A673 (cell line): Measurements from ENCODE around the gene IMMP2L. TPM values are rescaled to one million over a fixed set of nuclear protein-coding genes. Genes with fewer than 3 reads are reported as not detected.

Experiments
- BruUV-seq: library from RNA; stranded (reverse); fragments of 400-500 nt; replicated peaks from 2 replicates; lab custom pipeline; 2021; lab: Mats Ljungman, UMichigan
- CTCF ChIA-PET: fragments of 300-600 bp; sonication (Branson Sonifier 250); formaldehyde crosslinking; loops from one replicate; lab custom pipeline; 2022; ENCODE audit warnings: antibody characterized with exemption; lab: Charles Lee
- POLR2A ChIA-PET: fragments of 300-600 bp; sonication (Branson Sonifier 250); formaldehyde crosslinking; loops from one replicate; lab custom pipeline; 2022; ENCODE audit warnings: antibody characterized with exemption; ENCODE audit not compliant: low non-redundant PET; lab: Charles Lee
- DNase-seq: peaks from one replicate; pipeline ENCODE4 v3.0.0-alpha.2; 2015; ENCODE audit warnings: low spot score
- H3K27ac ChIP-seq: fragments of 200-600 bp; sonication (generic); 2 replicates; pipeline ENCODE4 v1.5.1; 2016; ENCODE audit warnings: mixed run types, low read depth, mild to moderate bottlenecking, mixed read lengths, antibody characterized with exemption, low read length; ENCODE audit not compliant: poor library complexity, severe bottlenecking
- H3K27me3 ChIP-seq: fragments of 200-600 bp; sonication (generic); replicated peaks from 2 replicates; pipeline ENCODE4 v1.6.1; 2017; ENCODE audit warnings: mixed run types, low read depth, mild to moderate bottlenecking, mixed read lengths, antibody characterized with exemption, low read length; ENCODE audit not compliant: insufficient read depth, poor library complexity
- H3K36me3 ChIP-seq: fragments of 200-600 bp; sonication (generic); 2 replicates; pipeline ENCODE4 v1.6.1; 2016; ENCODE audit warnings: mixed run types, mild to moderate bottlenecking, mixed read lengths, antibody characterized with exemption, low read length; ENCODE audit not compliant: insufficient read depth, poor library complexity, severe bottlenecking
- H3K4me1 ChIP-seq: fragments of 200-600 bp; sonication (generic); 2 replicates; pipeline ENCODE4 v1.6.1; 2017; ENCODE audit warnings: mixed run types, mild to moderate bottlenecking, mixed read lengths, antibody characterized with exemption, low read length; ENCODE audit not compliant: insufficient read depth, poor library complexity, severe bottlenecking
- H3K4me3 ChIP-seq: fragments of 200-600 bp; sonication (generic); 2 replicates; pipeline ENCODE4 v1.5.1; 2016; ENCODE audit warnings: low read depth, mixed run types, mild to moderate bottlenecking, mixed read lengths, low read length; ENCODE audit not compliant: poor library complexity, severe bottlenecking
- H3K9me3 ChIP-seq: fragments of 200-600 bp; sonication (generic); 2 replicates; pipeline ENCODE4 v1.6.1; 2016; ENCODE audit warnings: mixed run types, low read depth, mild to moderate bottlenecking, mixed read lengths, antibody characterized with exemption, low read length; ENCODE audit not compliant: poor library complexity, severe bottlenecking
- EZH2 ChIP-seq: fragments of 200-600 bp; sonication (generic); IDR thresholded peaks from 2 replicates; pipeline ENCODE4 v1.6.1; 2017; ENCODE audit warnings: borderline replicate concordance, low read depth, mild to moderate bottlenecking, mixed read lengths, antibody characterized with exemption, low read length; ENCODE audit not compliant: poor library complexity, severe bottlenecking
- intact Hi-C: fragments of 100-400 bp; cut with micrococcal nuclease; formaldehyde crosslinking; loops from one replicate; pipeline ENCODE4 v1.10.0; 2022; ENCODE audit not compliant: unreplicated experiment
- total RNA-seq: library from RNA; stranded (reverse); gene quantifications from 2 replicates; pipeline ENCODE4 v1.2.3, GENCODE V29; 2021
- TF ChIP-seq, protein P1 (sequence below): fragments of 300-800, 200-600 bp; sonication (generic); conservative IDR thresholded peaks from 2 replicates; pipeline ENCODE4 v1.5.1; 2017; ENCODE audit warnings: low read depth, mild to moderate bottlenecking, antibody characterized with exemption, low read length, moderate library complexity, mixed read lengths

The IMMP2L gene
- total RNA-seq, 1 experiment from 2014 or later: 10.0 TPM

DNA sequence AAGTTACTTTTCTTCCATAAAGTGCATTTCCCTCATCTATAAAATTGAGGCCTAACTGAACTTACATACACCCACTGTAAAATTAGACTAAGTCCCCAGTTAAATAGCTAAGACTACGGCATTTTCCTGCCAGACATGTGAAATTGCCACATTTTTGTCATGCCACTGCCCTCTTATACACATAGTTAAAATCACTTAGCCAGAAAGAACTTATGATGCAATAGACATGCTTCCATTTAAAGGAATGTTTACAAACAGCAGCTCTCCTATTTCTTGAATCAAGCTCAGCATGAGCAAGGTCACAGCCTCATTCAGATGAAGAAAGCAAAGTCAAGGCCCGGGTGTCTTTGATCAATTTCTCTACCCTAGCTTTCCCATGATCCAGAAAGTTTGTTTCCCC, 295.7 kb downstream of the IMMP2L start:
- Histone ChIP-seq H3K36me3 (no peaks in the 10 kb centered on the region), H3K27ac (no peak overlapping the region), H3K4me3 (no peak overlapping the region), H3K27me3 (no peaks in the 10 kb centered on the region), H3K4me1 (no peaks in the 10 kb centered on the region), H3K9me3 (no peaks in the 10 kb centered on the region)
- ChIA-PET CTCF (no interaction called here), POLR2A (no interaction called here)
- BruUV-seq: no TSS peak
- DNase-seq: peak; percentile 44
- intact Hi-C loops: no loop called here
- no peak for TF ChIP-seq EZH2
- TF ChIP-seq, protein P1, sequence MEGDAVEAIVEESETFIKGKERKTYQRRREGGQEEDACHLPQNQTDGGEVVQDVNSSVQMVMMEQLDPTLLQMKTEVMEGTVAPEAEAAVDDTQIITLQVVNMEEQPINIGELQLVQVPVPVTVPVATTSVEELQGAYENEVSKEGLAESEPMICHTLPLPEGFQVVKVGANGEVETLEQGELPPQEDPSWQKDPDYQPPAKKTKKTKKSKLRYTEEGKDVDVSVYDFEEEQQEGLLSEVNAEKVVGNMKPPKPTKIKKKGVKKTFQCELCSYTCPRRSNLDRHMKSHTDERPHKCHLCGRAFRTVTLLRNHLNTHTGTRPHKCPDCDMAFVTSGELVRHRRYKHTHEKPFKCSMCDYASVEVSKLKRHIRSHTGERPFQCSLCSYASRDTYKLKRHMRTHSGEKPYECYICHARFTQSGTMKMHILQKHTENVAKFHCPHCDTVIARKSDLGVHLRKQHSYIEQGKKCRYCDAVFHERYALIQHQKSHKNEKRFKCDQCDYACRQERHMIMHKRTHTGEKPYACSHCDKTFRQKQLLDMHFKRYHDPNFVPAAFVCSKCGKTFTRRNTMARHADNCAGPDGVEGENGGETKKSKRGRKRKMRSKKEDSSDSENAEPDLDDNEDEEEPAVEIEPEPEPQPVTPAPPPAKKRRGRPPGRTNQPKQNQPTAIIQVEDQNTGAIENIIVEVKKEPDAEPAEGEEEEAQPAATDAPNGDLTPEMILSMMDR: no peak

DNA sequence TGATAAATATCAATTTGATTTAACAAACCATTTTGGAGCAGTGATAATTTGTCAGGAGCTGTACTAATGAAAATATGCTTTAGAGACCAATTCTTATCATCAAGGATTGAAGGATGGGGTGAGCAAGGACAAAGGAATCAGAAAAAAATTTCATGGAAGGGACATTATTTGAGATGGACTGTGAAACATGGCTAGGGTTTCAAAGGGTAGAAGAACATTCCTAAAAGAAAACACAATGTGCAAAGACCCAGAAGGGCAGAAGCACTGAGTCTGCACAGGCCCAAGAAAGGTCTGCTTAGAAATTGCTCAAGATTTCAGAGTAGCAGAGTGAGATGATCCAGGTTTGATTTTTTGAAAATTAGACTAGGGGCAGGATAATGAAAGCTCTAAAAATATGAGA, 296.9 kb downstream of the IMMP2L start:
- no peak for TF ChIP-seq EZH2
- CTCF ChIA-PET: no interaction called here

DNA sequence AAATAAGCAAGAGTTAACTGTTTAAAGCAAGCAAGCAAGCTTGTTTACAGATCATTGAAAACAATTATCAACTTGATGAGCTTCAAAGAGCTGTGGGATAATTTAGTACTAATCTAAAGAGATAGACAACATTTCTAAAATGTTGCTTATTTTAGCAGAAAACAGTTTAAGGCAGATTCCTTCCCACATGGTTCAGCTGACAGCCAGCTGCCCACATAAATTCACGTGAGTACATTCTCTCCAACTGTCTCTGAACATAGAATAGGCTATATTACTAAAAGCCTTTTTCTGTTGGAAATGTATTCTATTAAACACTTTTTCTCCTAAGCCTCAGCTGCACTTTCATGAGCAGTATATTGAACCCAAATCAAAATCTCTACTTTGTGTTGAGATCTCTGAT, 297.3 kb downstream of the IMMP2L start:
- TF ChIP-seq, protein P1: no peak
- no peak for TF ChIP-seq EZH2
- POLR2A ChIA-PET: no interaction called here
- no TSS peak for BruUV-seq
- no peak overlapping the region for H3K27ac ChIP-seq
- no peak for DNase-seq
- CTCF ChIA-PET: no interaction called here
- no peaks in the 10 kb centered on the region for H3K9me3 ChIP-seq
- no peaks in the 10 kb centered on the region for H3K4me1 ChIP-seq
- intact Hi-C loops: no loop called here
- H3K4me3 ChIP-seq: no peak overlapping the region
- H3K27me3 ChIP-seq: no peaks in the 10 kb centered on the region
- H3K36me3 ChIP-seq: no peaks in the 10 kb centered on the region

More for the DNA sequence above, 296.9 kb downstream of the IMMP2L start:
- Histone ChIP-seq H3K9me3 (no peaks in the 10 kb centered on the region), H3K36me3 (no peaks in the 10 kb centered on the region), H3K27ac (no peak overlapping the region), H3K27me3 (no peaks in the 10 kb centered on the region), H3K4me3 (no peak overlapping the region), H3K4me1 (no peaks in the 10 kb centered on the region)
- intact Hi-C loops: no loop called here
- no peak for DNase-seq
- POLR2A ChIA-PET: no interaction called here
- BruUV-seq: no TSS peak
